H9 (cell line): ENCODE measurements around the gene SLC16A7. TPM values are rescaled to one million over a fixed set of nuclear protein-coding genes. Genes with fewer than 3 reads are reported as not detected.

Experiments
- DNase-seq: peaks from one replicate; pipeline ENCODE4 v3.0.0-alpha.2; 2017
- H2AFZ ChIP-seq: one replicate; pipeline ENCODE4 v1.6.1; 2013; ENCODE audit warnings: mild to moderate bottlenecking, low read length, control low read depth, moderate library complexity
- H2AK5ac ChIP-seq: 2 replicates; pipeline ENCODE4 v1.6.1; 2013; ENCODE audit warnings: low read length, control low read depth, mixed read lengths; ENCODE audit not compliant: insufficient read length
- H2BK120ac ChIP-seq: one replicate; pipeline ENCODE4 v1.6.1; 2013; ENCODE audit warnings: low read depth, mild to moderate bottlenecking, low read length, control low read depth, inconsistent platforms; ENCODE audit not compliant: poor library complexity, severe bottlenecking
- H2BK12ac ChIP-seq: 2 replicates; pipeline ENCODE4 v1.6.1; 2013; ENCODE audit warnings: low read length, control low read depth, mixed read lengths, low read depth; ENCODE audit not compliant: insufficient read length
- H2BK15ac ChIP-seq: 2 replicates; pipeline ENCODE4 v1.6.1; 2013; ENCODE audit warnings: low read depth, low read length, control low read depth
- H2BK20ac ChIP-seq: one replicate; pipeline ENCODE4 v1.6.1; 2013; ENCODE audit warnings: low read depth, mild to moderate bottlenecking, low read length, control low read depth, inconsistent platforms; ENCODE audit not compliant: poor library complexity, severe bottlenecking
- H2BK5ac ChIP-seq: 2 replicates; pipeline ENCODE4 v1.6.1; 2013; ENCODE audit warnings: low read length, control low read depth, mixed read lengths; ENCODE audit not compliant: insufficient read length
- H3K14ac ChIP-seq: 2 replicates; pipeline ENCODE4 v1.6.1; 2013; ENCODE audit warnings: low read length, control low read depth; ENCODE audit not compliant: insufficient read depth
- H3K18ac ChIP-seq: 2 replicates; pipeline ENCODE4 v1.6.1; 2013; ENCODE audit warnings: low read depth, mild to moderate bottlenecking, mixed read lengths, low read length, control low read depth; ENCODE audit not compliant: insufficient read length
- H3K23ac ChIP-seq: 2 replicates; pipeline ENCODE4 v1.6.1; 2013; ENCODE audit warnings: low read length, control low read depth, mixed read lengths, low read depth; ENCODE audit not compliant: insufficient read length
- H3K23me2 ChIP-seq: 2 replicates; pipeline ENCODE4 v1.6.1; 2013; ENCODE audit warnings: low read depth, mild to moderate bottlenecking, mixed read lengths, low read length, control low read depth; ENCODE audit not compliant: insufficient read length, poor library complexity, severe bottlenecking
- H3K27ac ChIP-seq: 2 replicates; pipeline ENCODE4 v1.5.1; 2013; ENCODE audit warnings: low read length, control low read depth, mixed read lengths, low read depth; ENCODE audit not compliant: insufficient read length
- H3K27me3 ChIP-seq: 2 replicates; pipeline ENCODE4 v1.6.1; 2013; ENCODE audit warnings: low read length, control low read depth, inconsistent platforms; ENCODE audit not compliant: insufficient read depth
- H3K4ac ChIP-seq: 2 replicates; pipeline ENCODE4 v1.6.1; 2013; ENCODE audit warnings: low read depth, mild to moderate bottlenecking, control low read depth, inconsistent platforms, low read length, moderate library complexity
- H3K4me1 ChIP-seq: 2 replicates; pipeline ENCODE4 v1.6.1; 2013; ENCODE audit warnings: low read length, control low read depth, inconsistent platforms; ENCODE audit not compliant: insufficient read depth
- H3K4me2 ChIP-seq: 2 replicates; pipeline ENCODE4 v1.6.1; 2013; ENCODE audit warnings: low read length, control low read depth, mixed read lengths; ENCODE audit not compliant: insufficient read length, insufficient read depth
- H3K56ac ChIP-seq: 2 replicates; pipeline ENCODE4 v1.6.1; 2013; ENCODE audit warnings: low read depth, mild to moderate bottlenecking, mixed read lengths, low read length, control low read depth; ENCODE audit not compliant: insufficient read length
- H3K79me1 ChIP-seq: 2 replicates; pipeline ENCODE4 v1.6.1; 2013; ENCODE audit warnings: low read depth, mild to moderate bottlenecking, moderate library complexity, low read length, control low read depth, inconsistent platforms; ENCODE audit not compliant: insufficient read depth, poor library complexity, severe bottlenecking
- H3K79me2 ChIP-seq: 2 replicates; pipeline ENCODE4 v1.6.1; 2013; ENCODE audit warnings: low read length, control low read depth, inconsistent platforms; ENCODE audit not compliant: insufficient read depth
- H3K9ac ChIP-seq: 2 replicates; pipeline ENCODE4 v1.6.1; 2013; ENCODE audit warnings: low read length, control low read depth, mixed read lengths; ENCODE audit not compliant: insufficient read length; ENCODE audit errors: extremely low read depth
- H3K9me3 ChIP-seq: one replicate; pipeline ENCODE4 v1.6.1; 2013; ENCODE audit warnings: low read depth, low read length, inconsistent platforms; ENCODE audit not compliant: control insufficient read depth
- H3T11ph ChIP-seq: one replicate; pipeline ENCODE4 v1.6.1; 2013; ENCODE audit warnings: mild to moderate bottlenecking, low read length, control low read depth, inconsistent platforms
- H4K20me1 ChIP-seq: one replicate; pipeline ENCODE4 v1.6.1; 2013; ENCODE audit not compliant: control insufficient read depth, insufficient read length, insufficient read depth
- H4K5ac ChIP-seq: 2 replicates; pipeline ENCODE4 v1.6.1; 2013; ENCODE audit warnings: low read depth, mild to moderate bottlenecking, mixed read lengths, low read length, control low read depth; ENCODE audit not compliant: insufficient read length
- H4K8ac ChIP-seq: replicated peaks from 2 replicates; pipeline ENCODE4 v1.6.1; 2013; ENCODE audit warnings: low read length, control low read depth, mixed read lengths, low read depth; ENCODE audit not compliant: insufficient read length
- H4K91ac ChIP-seq: 2 replicates; pipeline ENCODE4 v1.6.1; 2013; ENCODE audit warnings: low read depth, mild to moderate bottlenecking, moderate library complexity, mixed read lengths, low read length, control low read depth; ENCODE audit not compliant: insufficient read length
- H3K27ac Mint-ChIP-seq, 3 experiments: 2 replicates in 2 of 3; 3 replicates in 1 of 3; pipeline ENCODE4 v1.8.0; 2020 to 2021; ENCODE audit warnings: mixed read lengths in 3 of 3, mild to moderate bottlenecking in 1 of 3, moderate library complexity in 1 of 3
- H3K27me3 Mint-ChIP-seq: 2 replicates; pipeline ENCODE4 v1.8.0; 2021; ENCODE audit warnings: low read depth, mild to moderate bottlenecking, moderate library complexity, mixed read lengths
- H3K36me3 Mint-ChIP-seq, 3 experiments: 2 replicates in 2 of 3; 3 replicates in 1 of 3; pipeline ENCODE4 v1.8.0; 2020 to 2021; ENCODE audit warnings: low read depth in 3 of 3, mixed read lengths in 3 of 3; ENCODE audit not compliant: insufficient read depth in 1 of 3
- H3K4me1 Mint-ChIP-seq, 2 experiments: 2 replicates each; pipeline ENCODE4 v1.8.0; 2020; ENCODE audit warnings: mixed read lengths in 2 of 2
- H3K4me3 Mint-ChIP-seq, 2 experiments: 2 replicates in 1 of 2; 3 replicates in 1 of 2; pipeline ENCODE4 v1.8.0; 2020 to 2021; ENCODE audit warnings: mild to moderate bottlenecking in 2 of 2, mixed read lengths in 2 of 2, moderate library complexity in 1 of 2
- H3K9me3 Mint-ChIP-seq, 2 experiments: 2 replicates in 1 of 2; 3 replicates in 1 of 2; pipeline ENCODE4 v1.8.0; 2020; ENCODE audit warnings: mild to moderate bottlenecking in 2 of 2, mixed read lengths in 2 of 2, moderate library complexity in 1 of 2
- CTCF ChIP-seq: fragments of 200-600 bp; sonication (generic); conservative IDR thresholded peaks from 3 replicates; pipeline ENCODE4 v1.8.0; 2021; ENCODE audit warnings: antibody characterized with exemption, mild to moderate bottlenecking
- WGBS: extraction: QIAGEN DNeasy Blood & Tissue Kit; methylation state at CpG from one replicate; pipeline ENCODE4 v1.1.7; 2013; ENCODE audit warnings: missing lambda C conversion rate, low lambda C conversion rate, mixed read lengths; ENCODE audit not compliant: insufficient read length; ENCODE audit errors: extremely low coverage; 5-methylcytosine and 5-hydroxymethylcytosine counted together
- total RNA-seq: library from RNA; stranded (reverse); gene quantifications from 2 replicates; pipeline ENCODE4 v1.2.1, GENCODE V29; 2021

The SLC16A7 gene
- total RNA-seq, 1 experiment from 2014 or later = 2.2 TPM

DNA sequence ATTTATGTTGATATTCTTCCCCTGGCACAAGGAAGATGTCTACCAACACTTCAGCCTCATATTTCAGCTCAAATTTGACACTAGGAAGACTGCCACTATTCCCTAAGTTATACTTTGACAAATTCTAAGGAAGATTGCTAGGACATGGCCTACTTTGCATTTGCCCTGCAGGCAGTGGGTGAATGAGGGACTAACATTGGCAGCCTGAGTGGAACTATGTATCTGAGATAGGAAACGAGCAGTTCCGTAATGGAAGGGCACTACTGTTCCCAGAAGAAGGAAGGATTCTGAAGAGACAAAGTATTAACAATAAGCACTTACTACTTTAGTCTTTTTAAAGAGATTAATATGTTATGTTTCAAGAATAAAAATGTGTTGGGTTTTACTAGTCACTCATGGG, 115.1 kb downstream of the SLC16A7 start:
- WGBS = no CpG with 5 or more reads among the region's 2 CpGs
- TF ChIP-seq CTCF = no peak
- Histone ChIP-seq H2AFZ (no peak overlapping the region), H2BK5ac (no peak overlapping the region), H2BK20ac (no peak overlapping the region), H3K4me1 (no peaks in the 10 kb centered on the region), H3K18ac (no peak overlapping the region), H2BK12ac (no peak overlapping the region), H2BK120ac (no peak overlapping the region), H3K4me2 (no peak overlapping the region), H3K56ac (no peak overlapping the region), H4K20me1 (no peaks in the 10 kb centered on the region), H4K91ac (no peak overlapping the region), H3K9ac (no peak overlapping the region), H3K79me2 (no peaks in the 10 kb centered on the region), H4K5ac (no peak overlapping the region), H3K4ac (no peak overlapping the region), H3K9me3 (no peaks in the 10 kb centered on the region), H3K27me3 (no peaks in the 10 kb centered on the region), H3K23me2 (no peaks in the 10 kb centered on the region), H3K79me1 (no peaks in the 10 kb centered on the region), H3T11ph (no peak overlapping the region), H3K23ac (no peak overlapping the region), H2BK15ac (no peak overlapping the region), H3K14ac (no peak overlapping the region), H4K8ac (no peak overlapping the region), H2AK5ac (no peak overlapping the region), H3K27ac (no peak overlapping the region)
- Mint-ChIP-seq H3K36me3 (no peaks in the 10 kb centered on the region), H3K4me1 (no peaks in the 10 kb centered on the region), H3K27me3 (no peaks in the 10 kb centered on the region), H3K4me3 (no peak overlapping the region), H3K9me3 (no peaks in the 10 kb centered on the region), H3K27ac (no peak overlapping the region)
- DNase-seq = no peak
